Brain pericyte (primary cell): ENCODE data around the gene EFHD1.
A peak's percentile ranks its signal among the peaks of the same experiment; 100 is the strongest.
"Not testable (repeated sequence)": the region's sequence is repeated elsewhere in the genome, so short reads cannot be mapped to it uniquely, and the experiment has no call there.

Source experiments
- DNase-seq: peaks from one replicate; pipeline ENCODE4 v3.0.0-alpha.2; 2012; ENCODE audit warnings: low read depth, low spot score

Gene EFHD1

GRCh38 chr2:232691117-232691516 is 57.7 kb downstream of the EFHD1 start:
- not testable (repeated sequence) for DNase-seq

- no peak for DNase-seq
Measured at GRCh38 chr2:232693344-232693743, 59.9 kb downstream of the EFHD1 start.

- no peak for DNase-seq
Measured at GRCh38 chr2:232696609-232697058, 63.2 kb downstream of the EFHD1 start.

GRCh38 chr2:232697059-232697806 is 63.8 kb downstream of the EFHD1 start, which contains the start of gene GIGYF2:
GIGYF2 (plus strand) TSS chr2:232697331; CDS start chr2:232735198, 37,867 bp downstream.
- peak; percentile 78 for DNase-seq

GRCh38 chr2:232697807-232698110 is 64.4 kb downstream of the EFHD1 start:
- no peak for DNase-seq

- DNase-seq, result no peak
Measured at GRCh38 chr2:232698556-232699091, 65.2 kb downstream of the EFHD1 start.

GRCh38 chr2:232699110-232699509 is 65.7 kb downstream of the EFHD1 start:
- DNase-seq, result no peak

- no peak for DNase-seq
Measured at GRCh38 chr2:232700154-232700553, 66.8 kb downstream of the EFHD1 start.

- DNase-seq, result no peak
Measured at GRCh38 chr2:232707076-232707475, 73.7 kb downstream of the EFHD1 start.

- no peak for DNase-seq
Measured at GRCh38 chr2:232713505-232713904, 80.1 kb downstream of the EFHD1 start.

- DNase-seq, result no peak
Measured at GRCh38 chr2:232714969-232715368, 81.6 kb downstream of the EFHD1 start.

- not testable (repeated sequence) for DNase-seq
Measured at GRCh38 chr2:232720056-232720455, 86.7 kb downstream of the EFHD1 start.

GRCh38 chr2:232721261-232721660 is 87.9 kb downstream of the EFHD1 start:
- no peak for DNase-seq

GRCh38 chr2:232721882-232722281 is 88.5 kb downstream of the EFHD1 start:
- DNase-seq, result no peak

GRCh38 chr2:232723027-232723426 is 89.6 kb downstream of the EFHD1 start:
- no peak for DNase-seq

GRCh38 chr2:232728785-232729184 is 95.4 kb downstream of the EFHD1 start:
- DNase-seq, result no peak

GRCh38 chr2:232731470-232731869 is 98.1 kb downstream of the EFHD1 start:
- DNase-seq, result no peak
